ENCODE data around the gene CDH4.

- TF ChIP-seq, protein P1, sequence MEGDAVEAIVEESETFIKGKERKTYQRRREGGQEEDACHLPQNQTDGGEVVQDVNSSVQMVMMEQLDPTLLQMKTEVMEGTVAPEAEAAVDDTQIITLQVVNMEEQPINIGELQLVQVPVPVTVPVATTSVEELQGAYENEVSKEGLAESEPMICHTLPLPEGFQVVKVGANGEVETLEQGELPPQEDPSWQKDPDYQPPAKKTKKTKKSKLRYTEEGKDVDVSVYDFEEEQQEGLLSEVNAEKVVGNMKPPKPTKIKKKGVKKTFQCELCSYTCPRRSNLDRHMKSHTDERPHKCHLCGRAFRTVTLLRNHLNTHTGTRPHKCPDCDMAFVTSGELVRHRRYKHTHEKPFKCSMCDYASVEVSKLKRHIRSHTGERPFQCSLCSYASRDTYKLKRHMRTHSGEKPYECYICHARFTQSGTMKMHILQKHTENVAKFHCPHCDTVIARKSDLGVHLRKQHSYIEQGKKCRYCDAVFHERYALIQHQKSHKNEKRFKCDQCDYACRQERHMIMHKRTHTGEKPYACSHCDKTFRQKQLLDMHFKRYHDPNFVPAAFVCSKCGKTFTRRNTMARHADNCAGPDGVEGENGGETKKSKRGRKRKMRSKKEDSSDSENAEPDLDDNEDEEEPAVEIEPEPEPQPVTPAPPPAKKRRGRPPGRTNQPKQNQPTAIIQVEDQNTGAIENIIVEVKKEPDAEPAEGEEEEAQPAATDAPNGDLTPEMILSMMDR (tag by site-specific recombination; IDR thresholded peaks at IDR 0.05): no peak
- TF ChIP-seq ZNF138 (tag by site-specific recombination; IDR thresholded peaks at IDR 0.05; ENCODE audit: borderline replicate concordance) (no peak), ZNF549 (tag by site-specific recombination; IDR thresholded peaks at IDR 0.05) (no peak), ZNF274 (IDR thresholded peaks at IDR 0.05; ENCODE audit: low read length) (no peak), ZNF274 (tag by site-specific recombination; IDR thresholded peaks at IDR 0.05; ENCODE audit: borderline replicate concordance) (no peak), ZFP41 (tag by site-specific recombination; IDR thresholded peaks at IDR 0.05; ENCODE audit: borderline replicate concordance) (no peak), ZSCAN5A (tag by site-specific recombination; IDR thresholded peaks at IDR 0.05) (no peak), KLF10 (tag by site-specific recombination; IDR thresholded peaks at IDR 0.05) (no peak), ZNF169 (tag by site-specific recombination; IDR thresholded peaks at IDR 0.05) (no peak), SP2 (tag by site-specific recombination; IDR thresholded peaks at IDR 0.05) (no peak)
Measured at GRCh38 chr20:61934716-61935530, 682.9 kb downstream of the CDH4 start.
